Cortex of kidney (tissue), 1 donor: Measurements from ENCODE around the gene TNFSF8.

Experiments used
- DNase-seq: peaks from one replicate; lab custom pipeline; 2025; lab: John Stamatoyannopoulos, UW

The TNFSF8 gene

GRCh38 chr9:114930056-114930812 lies at the start of gene TNFSF8:
Gene TNFSF8, minus strand, starts transcription at chr9:114930591. Its CDS starts 288 bp downstream, at chr9:114930303.
- no peak for DNase-seq

DNA sequence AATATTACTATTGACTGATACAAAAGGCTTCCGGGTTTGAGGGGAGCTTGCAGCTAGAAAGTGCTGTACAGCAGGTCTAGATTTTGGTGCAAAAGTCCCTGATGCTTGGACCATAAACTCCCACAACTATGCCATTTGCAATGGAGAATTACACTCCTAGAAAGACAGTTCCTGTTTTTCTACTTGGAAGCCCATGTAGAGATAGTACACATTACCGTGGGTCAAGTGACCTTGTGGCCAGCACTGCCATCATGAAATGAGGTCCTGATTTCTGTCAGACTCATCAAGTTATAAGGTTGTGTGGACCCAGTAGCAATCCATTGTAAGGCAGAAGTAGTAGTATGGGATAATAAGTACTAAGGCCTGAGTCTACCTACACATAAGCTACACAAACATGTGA lies 42.8 kb upstream of the TNFSF8 start:
- no peak for DNase-seq

GRCh38 chr9:114972510-114973136 lies 42.2 kb upstream of the TNFSF8 start:
- DNase-seq = no peak

GRCh38 chr9:114969269-114969668 lies 38.9 kb upstream of the TNFSF8 start:
- no peak for DNase-seq

DNA sequence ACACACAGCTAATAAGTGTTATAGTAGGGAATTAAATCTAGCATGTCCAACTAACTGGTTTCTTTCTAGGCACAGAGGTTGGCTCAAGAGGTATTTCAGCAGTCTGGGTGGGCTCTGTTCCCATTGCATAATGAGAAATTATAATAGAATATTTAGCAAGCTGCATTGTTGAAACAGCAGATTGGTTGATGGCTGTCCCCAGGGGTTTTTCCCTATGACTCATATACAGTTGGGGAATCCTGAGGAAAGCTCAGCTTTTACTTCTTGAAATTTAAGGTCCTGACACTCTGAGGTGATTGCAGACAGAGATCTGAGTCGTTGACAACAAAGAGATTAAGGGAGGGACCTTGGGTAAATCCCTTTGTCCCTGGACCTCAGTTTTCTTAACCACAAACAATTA lies 38.3 kb upstream of the TNFSF8 start:
- DNase-seq = no peak

DNA sequence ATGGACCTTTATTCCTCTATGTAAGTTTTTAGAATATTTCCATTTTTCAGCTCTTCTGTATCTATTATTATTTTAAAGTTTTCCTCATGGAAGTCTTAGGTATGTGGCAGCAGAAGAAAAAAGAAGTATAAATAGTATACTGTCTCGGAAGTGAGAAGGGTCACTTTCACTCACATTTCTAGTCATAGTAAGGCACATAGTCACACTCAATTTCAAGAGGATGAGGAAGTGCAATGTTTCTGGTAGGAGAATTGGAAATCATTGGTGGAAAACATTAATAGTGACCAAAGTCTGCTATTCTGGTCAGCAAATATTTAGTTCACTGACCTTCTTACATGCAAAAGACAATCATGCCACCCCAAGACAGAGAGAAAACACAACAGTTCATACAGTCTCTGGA lies 35.2 kb upstream of the TNFSF8 start:
- DNase-seq = no peak

DNA sequence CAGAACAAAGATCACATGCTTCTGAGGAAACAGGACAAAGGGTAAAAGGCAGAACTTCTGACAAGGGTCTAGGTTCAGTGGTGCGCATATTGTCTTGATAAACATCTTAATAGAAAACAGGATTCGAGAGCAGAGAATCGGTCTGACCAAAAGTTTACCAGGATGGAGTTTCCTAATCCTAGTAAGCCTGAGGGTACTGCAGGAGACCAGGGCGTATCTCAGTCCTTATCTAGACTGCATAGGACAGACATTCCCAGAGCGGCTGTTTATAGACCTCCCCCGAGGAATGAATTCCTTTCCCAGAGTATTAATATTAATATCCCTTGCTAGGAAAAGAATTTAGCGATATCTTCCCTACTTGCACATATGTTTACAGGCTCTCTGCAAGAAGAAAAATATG lies 32.4 kb upstream of the TNFSF8 start:
- DNase-seq = no peak

DNA sequence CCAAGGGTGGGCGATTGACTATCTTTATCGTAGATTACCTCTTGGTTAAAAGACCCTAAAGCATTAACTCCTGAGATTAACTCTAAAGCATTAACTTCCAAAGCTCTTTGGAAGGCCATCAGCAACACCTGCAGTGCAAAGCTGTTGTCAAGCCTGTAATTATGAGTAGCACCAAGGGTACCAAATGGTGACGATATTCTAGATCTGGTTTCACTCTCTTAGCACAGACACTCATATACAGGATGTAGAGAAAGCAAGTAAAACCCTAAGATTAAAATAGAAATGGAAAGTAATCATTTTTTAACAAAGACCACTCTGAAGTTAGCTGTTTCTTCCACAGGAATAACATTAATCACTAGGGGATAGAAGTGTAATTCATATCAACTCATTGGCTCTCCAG lies 29.9 kb upstream of the TNFSF8 start:
- DNase-seq = no peak

DNA sequence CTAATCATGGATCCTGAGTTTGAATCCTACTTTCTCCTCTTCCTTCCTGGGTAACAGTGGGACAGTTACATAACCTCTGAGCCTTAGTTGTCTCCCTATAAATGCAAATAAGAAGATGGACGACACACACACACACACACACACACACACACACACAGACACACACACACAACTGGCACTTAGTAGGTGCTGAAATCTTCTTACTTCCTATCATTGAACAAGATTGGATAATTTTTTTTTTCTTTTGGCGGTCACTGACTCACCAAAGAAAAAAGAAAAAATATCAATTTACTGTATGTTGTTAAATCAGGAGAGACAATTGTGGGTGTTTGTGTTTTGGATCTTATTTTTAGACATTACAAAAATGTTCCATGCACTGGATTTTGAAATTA lies 28.4 kb upstream of the TNFSF8 start:
- no peak for DNase-seq

DNA sequence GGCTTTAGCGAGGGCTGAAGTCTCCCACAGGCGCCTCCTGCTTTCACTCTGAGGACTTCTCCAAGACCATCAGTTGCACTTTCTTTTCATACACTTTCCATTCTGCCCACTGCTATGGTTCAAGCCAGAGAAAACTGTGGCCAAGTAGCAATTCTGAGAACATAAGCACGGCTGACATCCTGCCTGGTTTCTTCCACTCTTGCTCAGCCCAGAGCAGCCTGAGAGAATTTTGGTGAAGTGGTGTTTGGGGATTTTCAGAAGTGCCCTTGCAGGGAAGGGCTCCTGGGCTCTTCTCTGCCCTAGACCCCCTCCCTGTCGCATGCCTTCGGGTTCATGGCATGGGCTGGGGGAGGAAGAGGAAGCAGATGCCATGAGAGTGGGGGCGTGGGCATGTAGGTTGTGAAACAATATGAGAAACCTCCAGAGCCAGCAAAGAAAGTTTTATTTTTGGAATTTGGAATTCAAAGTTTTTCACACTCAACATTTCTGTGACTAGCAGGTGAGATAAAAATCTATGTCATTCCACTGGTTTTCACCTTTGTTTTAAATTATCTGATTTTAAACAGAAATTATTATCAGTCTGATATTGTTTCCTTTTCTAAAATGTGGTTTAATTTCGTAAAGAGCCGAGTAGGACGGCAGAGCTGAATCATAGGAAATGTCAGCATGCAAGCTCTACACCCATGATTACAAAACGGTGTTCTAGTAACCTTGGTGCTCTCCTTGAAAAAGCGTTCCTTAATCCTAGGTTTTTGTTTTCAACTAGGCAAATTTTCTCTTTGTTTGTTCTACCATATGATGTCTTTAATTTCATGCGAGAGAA lies 27.8 kb upstream of the TNFSF8 start:
- no peak for DNase-seq

GRCh38 chr9:114957558-114957957 lies 27.2 kb upstream of the TNFSF8 start:
- DNase-seq = no peak

GRCh38 chr9:114954956-114955582 lies 24.7 kb upstream of the TNFSF8 start:
- DNase-seq = no peak

GRCh38 chr9:114953959-114954358 lies 23.6 kb upstream of the TNFSF8 start:
- DNase-seq = no peak

GRCh38 chr9:114953046-114953445 lies 22.7 kb upstream of the TNFSF8 start:
- DNase-seq = no peak

DNA sequence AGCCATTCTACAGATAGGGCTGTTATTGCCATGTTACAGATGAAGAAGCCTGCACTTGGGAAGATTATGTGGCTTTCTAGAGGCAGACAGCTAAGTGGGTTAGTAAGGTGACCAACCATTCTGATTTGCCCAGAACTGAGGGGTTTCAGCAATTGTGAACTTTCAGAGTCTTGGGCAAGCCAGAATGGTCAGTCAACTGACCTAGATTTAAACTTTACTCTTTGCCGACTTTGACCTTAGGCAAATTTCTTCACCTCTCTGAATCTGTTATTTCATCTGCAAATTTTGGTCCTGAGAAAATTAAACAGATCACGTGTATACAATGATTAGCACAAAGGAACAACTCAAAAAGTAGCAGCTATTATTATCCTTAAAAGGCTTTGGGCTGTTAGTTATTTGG lies 20.4 kb upstream of the TNFSF8 start:
- no peak for DNase-seq

- no peak for DNase-seq
Measured at GRCh38 chr9:114947058-114947457, 16.7 kb upstream of the TNFSF8 start.

- DNase-seq = no peak
Measured at GRCh38 chr9:114945616-114946412, 15.4 kb upstream of the TNFSF8 start.

DNA sequence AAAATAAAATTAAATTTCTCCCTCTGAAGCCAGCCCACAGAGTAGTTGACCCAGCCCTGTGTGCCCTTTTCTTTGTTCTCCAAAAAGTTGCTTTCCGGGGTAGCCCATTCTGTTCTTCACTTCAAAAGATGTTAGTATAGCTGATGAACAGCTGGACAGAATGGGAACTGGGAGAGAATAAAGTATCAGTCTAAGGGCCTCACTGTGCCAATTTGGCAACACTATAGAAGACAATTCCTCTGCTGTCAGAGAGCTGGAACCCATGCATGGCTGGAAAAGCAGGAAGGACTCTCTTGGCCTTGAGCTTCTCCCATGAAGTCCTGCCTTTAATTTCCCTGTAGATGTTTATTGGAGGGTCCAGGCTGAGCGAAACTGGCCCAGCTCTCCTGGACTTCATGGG lies 11.0 kb upstream of the TNFSF8 start:
- no peak for DNase-seq

GRCh38 chr9:114938687-114939575 lies 8.5 kb upstream of the TNFSF8 start:
- DNase-seq = no peak

DNA sequence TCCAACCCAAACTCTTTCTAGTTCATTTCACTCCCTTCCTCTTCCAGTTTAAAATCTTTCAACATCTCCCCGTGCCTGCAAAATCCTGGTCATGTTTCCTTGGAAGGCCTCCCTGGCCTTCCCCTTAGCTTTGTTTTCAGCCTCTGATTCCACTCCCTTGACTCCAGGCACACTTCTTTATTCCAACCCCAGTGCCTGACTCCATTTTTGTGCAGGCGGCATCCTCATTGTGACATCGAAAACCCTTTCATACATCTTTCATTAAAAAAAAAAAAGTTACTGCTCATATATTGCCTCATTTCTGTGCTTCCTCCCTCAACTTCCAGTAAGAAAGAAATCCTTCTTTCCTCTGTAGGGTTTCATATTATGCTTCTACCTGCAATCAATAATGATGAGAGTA lies 7.1 kb upstream of the TNFSF8 start:
- DNase-seq = no peak

GRCh38 chr9:114936581-114936980 lies 6.2 kb upstream of the TNFSF8 start:
- no peak for DNase-seq
